Stimulated activated effector memory CD8-positive, alpha-beta T cell treated with anti-CD3 and anti-CD28 coated beads, Interleukin-12 subunit alpha, Interleukin-12 subunit beta, amount 100 ng/mL, for 72 hours (primary cell): ENCODE measurements around the gene ARMC7.

Experiments used
- ATAC-seq: fragments of 150-1000 bp; cut with Tn5 transposase; 2 replicates; pipeline ENCODE4 v1.10.0; 2021
- DNase-seq, 2 donors: peaks; one replicate each; pipeline ENCODE4 v3.0.0; 2021 to 2022; ENCODE audit warnings: low spot score in 2 of 2
- H3K27ac Mint-ChIP-seq: one replicate; pipeline ENCODE4 v1.8.0; 2022; ENCODE audit warnings: mild to moderate bottlenecking, mixed read lengths
- H3K36me3 Mint-ChIP-seq: one replicate; pipeline ENCODE4 v1.8.0; 2022; ENCODE audit warnings: mild to moderate bottlenecking, mixed read lengths
- H3K4me1 Mint-ChIP-seq: one replicate; pipeline ENCODE4 v1.8.0; 2022; ENCODE audit warnings: mixed read lengths
- H3K4me3 Mint-ChIP-seq: one replicate; pipeline ENCODE4 v1.8.0; 2022; ENCODE audit warnings: mild to moderate bottlenecking, mixed read lengths
- H3K9me3 Mint-ChIP-seq: one replicate; pipeline ENCODE4 v1.8.0; 2022; ENCODE audit warnings: mixed read lengths

ARMC7 gene

DNA sequence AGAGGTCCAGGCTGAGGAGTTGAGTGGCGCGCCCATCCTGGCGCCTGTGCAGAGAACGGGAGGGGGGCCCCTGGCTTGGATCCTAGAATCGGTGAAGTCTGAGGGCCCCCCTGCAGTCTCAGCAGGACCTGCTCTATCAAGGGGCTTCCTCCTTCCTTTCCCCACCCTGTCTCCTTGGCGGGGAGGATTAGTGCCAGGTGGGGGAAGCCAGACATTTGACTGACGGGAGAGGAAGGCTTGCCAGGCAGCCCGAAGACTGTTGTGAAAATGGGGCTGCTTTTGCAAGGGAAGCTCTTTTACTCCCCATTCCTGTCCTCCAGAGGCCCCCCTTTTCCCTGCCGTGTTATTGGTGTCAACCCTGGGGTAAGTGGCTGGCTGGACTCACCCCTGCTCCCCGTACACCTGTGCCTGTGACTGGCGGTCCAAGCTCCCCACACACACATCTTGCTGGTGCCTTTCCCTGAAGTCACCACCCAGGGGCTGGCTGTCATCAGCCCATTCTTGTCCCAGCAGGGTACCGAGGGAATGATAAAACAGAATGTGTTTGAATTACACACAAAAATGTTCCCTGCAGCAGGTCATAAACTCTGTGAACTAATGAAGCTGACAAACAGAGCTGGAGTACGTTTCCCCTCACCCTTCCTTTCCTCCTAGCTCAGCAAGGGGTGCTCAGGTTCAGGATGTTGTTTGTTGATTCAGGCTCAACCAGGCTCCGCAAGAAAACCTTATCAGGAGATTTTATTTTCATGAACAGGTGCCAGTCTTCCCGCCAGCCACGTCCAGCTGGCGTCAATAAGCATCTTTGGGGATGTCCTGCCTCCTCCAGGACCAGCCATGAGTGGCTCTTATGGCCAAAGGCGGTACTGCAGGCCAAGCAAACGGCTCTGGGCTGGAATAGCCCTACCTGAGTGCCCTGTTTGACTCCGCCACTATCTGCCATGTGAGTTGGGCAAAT is 4.4 kb upstream of the ARMC7 start:
- peaks cover 14% of the 10 kb centered on the region for H3K4me1 Mint-ChIP-seq
- H3K9me3 Mint-ChIP-seq, result no peaks in the 10 kb centered on the region
- H3K4me3 Mint-ChIP-seq, result no peak overlapping the region
- H3K27ac Mint-ChIP-seq, result no peak overlapping the region
- no peaks in the 10 kb centered on the region for H3K36me3 Mint-ChIP-seq
- no peak for DNase-seq
- no peak for ATAC-seq

DNA sequence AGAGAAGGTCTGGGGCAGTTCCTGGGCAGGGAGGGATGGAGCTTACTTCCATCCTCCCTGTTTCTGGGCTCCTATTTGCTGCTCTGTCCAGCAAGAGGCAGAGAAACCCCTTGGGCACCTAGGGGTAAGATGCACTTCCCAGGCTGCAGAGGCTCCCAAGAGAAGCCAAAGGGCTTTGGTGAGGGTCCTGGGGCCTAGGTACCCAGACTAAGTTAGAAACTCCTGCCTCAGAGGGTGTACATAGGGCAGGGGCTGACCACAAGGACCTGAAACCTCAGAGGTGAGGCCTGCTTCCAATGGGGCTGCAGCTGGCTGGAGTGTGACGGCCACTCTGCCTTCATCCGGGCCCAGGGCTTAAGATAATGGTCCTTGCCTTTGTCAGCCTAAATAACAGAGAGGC is 1.6 kb upstream of the ARMC7 start:
- DNase-seq (no peak), ATAC-seq (no peak)
- no peaks in the 10 kb centered on the region for H3K9me3 Mint-ChIP-seq
- H3K4me1 Mint-ChIP-seq, result peaks cover 27% of the 10 kb centered on the region
- no peak overlapping the region for H3K27ac Mint-ChIP-seq
- H3K4me3 Mint-ChIP-seq, result peak overlapping the region; percentile 79
- peaks cover 7% of the 10 kb centered on the region for H3K36me3 Mint-ChIP-seq

DNA sequence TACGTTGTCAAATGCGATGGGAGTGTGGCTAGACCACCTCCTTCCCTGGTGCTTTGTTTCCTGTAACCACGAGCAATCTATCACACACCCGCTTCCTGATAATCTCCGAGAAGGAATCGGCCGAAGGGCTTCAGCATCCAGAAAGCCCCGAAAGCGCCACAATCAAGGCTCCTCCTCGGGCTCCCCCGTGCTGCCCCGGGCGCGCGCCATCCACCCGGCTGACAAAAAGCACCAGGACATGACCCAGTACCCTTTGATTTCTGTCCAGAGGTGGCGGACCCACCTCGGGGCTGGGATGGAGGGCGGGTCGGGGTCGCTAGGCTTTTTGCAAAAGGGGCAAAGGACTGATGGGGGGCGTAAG is 743 bp upstream of the ARMC7 start:
- ATAC-seq (peak; percentile 12), DNase-seq (peak in 1 of 2 donors; percentile 59)
- Mint-ChIP-seq H3K9me3 (no peaks in the 10 kb centered on the region), H3K27ac (peak overlapping the region; percentile 72), H3K36me3 (peaks cover 14% of the 10 kb centered on the region), H3K4me1 (peaks cover 32% of the 10 kb centered on the region), H3K4me3 (peak overlapping the region; percentile 79)

DNA sequence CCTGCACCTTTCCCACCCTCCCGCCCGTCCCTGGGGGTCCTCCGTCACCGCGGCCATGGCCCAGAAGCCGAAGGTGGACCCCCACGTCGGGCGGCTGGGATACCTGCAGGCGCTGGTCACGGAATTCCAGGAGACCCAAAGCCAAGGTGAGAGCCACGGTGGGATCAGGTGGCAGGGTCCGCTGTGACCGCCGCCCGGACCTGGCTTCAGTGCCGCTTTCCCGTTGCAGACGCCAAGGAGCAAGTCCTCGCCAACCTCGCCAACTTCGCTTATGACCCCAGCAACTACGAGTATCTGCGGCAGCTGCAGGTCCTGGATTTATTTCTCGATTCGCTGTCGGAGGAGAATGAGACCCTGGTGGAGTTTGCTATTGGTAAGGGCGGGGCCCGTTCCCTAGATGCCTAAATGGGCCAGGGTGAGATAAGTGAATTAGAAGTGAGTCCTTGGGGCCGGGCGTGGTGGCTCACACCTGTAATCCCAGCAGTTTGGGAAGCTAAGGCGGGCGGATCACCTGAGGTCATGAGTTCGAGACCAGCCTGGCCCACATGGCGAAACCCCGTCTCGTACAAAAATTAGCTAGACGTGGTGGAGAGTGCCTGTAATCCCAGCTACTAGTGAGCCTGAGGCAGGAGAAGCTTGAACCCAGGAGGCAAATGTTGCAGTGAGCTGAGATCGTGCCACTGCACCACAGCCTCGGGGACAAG is 617 bp downstream of the ARMC7 start:
- H3K27ac Mint-ChIP-seq, result peak overlapping the region; percentile 72
- H3K4me3 Mint-ChIP-seq, result peak overlapping the region; percentile 79
- peaks cover 26% of the 10 kb centered on the region for H3K36me3 Mint-ChIP-seq
- no peak for ATAC-seq
- H3K9me3 Mint-ChIP-seq, result no peaks in the 10 kb centered on the region
- H3K4me1 Mint-ChIP-seq, result peaks cover 45% of the 10 kb centered on the region
- peak in 1 of 2 donors; percentile 59 for DNase-seq

DNA sequence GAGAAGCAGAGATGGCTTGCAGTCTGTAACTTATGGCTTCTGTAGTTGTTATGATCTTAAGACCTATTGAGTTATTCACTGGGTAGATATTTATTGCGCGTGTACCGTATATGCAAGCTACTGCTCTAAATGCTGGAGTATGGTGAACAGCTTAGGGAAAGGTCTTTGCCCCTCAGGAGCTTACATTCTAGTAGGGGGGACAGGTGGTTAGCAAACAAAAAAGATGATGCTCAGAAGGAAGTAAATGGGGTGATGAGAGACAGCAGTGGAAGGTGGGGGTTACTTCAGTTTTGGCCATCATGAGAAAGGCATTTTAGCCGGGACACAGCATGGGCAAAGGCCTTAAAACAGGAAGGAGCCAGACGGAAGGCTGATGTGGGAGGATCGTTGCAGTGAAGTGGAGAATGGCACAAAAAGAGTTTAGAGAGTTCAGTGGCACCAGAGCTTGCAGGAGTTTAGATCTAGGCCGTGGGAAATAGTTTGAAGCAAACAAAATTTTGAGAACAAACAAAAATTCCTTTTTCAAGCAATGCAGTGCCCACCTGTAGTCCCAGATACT is 2.1 kb downstream of the ARMC7 start:
- no peaks in the 10 kb centered on the region for H3K9me3 Mint-ChIP-seq
- ATAC-seq (no peak), DNase-seq (no peak)
- peaks cover 45% of the 10 kb centered on the region for H3K4me1 Mint-ChIP-seq
- peak overlapping the region; percentile 79 for H3K4me3 Mint-ChIP-seq
- peaks cover 26% of the 10 kb centered on the region for H3K36me3 Mint-ChIP-seq
- H3K27ac Mint-ChIP-seq, result peak overlapping the region; percentile 24

DNA sequence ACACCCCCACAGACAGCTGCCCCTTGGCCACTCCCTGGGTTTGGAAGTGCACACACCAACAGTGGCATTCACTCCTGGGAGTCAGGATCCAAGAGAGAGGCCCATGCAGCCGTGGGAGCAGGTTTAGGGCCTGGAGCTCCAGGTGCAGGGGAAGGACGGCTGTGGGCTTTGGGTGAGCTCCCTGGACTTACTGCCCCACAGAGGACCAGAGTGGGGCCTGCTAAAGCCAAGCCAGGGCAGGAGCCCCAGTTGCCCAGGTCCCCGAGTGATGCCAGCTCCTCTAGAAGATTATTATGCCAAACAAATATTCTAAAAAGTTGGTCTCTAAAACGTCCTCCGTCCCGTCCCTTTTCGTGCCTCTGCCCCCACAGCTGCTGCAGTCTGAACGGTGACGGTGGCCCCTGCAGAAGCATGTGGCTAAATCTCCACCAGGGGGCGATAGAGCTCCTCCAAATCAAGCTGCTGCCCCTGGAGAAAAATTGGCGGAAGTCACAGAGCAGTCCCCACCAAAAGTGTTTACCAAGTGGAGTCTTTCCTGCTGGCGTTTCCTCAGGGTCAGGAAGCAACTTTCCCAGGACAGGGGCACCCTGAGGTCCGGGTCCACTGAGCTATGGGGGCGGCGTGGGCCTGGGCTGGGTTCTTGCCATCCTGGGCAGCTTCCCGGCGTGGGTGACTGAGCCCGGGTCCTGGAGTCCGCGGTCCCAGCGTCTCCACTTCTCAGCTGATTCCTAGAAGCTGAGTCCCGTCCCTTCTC is 4.2 kb downstream of the ARMC7 start:
- peak; percentile 81 for ATAC-seq
- Mint-ChIP-seq H3K36me3 (peaks cover 37% of the 10 kb centered on the region), H3K4me3 (peak overlapping the region; percentile 89), H3K4me1 (peaks cover 42% of the 10 kb centered on the region), H3K27ac (peak overlapping the region; percentile 95), H3K9me3 (no peaks in the 10 kb centered on the region)
- DNase-seq, result peak; percentile 84 to 94

DNA sequence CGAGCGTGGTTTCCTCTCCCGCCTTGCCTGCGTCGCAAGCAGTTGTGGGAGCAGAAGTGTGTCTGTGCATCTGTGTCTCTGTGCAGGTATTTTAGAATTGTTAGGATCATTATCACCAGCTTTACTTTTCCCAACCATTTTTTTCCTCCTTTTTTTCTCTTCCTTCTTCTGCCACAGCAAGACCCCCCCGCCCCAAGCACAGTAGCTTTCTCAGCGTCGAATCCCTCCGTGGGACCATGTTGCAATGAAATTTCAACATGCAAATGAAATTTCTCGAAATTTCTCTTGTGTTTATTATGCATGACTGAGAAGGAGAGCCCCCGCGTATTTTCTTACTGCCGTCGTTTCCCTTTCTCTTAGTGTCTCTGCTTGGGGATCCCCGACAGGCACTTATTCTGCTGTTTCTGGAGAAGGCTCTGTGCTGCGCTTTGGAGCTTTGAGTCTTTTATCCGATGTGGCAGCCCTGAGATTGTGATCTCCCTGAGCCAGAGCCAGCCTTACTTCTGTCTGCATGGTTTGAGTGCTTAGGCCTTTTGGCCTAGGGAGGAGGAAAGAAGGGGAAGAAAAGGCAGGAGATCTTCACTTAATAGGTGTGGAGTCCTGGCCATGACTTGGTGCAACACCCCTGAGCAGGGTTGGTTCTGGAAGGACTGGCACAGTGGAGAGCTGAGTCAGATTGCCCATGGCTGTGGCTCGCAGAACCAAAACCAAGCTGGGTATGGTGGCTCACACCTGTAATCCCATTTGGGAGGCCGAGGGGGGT is 5.0 kb downstream of the ARMC7 start:
- peaks cover 37% of the 10 kb centered on the region for H3K36me3 Mint-ChIP-seq
- no peaks in the 10 kb centered on the region for H3K9me3 Mint-ChIP-seq
- no peak for DNase-seq
- peak; percentile 42 for ATAC-seq
- peak overlapping the region; percentile 89 for H3K4me3 Mint-ChIP-seq
- peak overlapping the region; percentile 95 for H3K27ac Mint-ChIP-seq
- H3K4me1 Mint-ChIP-seq, result peaks cover 41% of the 10 kb centered on the region

DNA sequence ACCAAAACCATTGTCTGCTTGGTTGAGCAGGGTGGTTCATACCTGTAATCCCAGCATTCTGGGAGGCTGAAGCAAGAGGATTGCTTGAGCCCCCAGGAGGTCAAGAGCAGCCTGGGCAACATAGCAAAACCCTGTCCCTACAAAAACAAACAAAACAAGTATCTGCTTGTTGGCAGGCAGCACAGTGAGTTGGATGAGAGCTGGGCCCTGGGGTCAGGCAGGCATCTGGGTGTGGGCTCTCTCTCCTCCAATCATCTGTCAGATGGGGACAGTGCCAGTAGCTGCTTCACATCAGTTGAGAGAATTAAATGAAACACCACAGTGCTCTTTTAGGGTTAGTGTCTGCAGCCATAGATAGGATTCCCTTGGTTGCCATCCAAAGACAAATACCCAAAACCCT is 5.8 kb downstream of the ARMC7 start:
- DNase-seq, result no peak
- Mint-ChIP-seq H3K9me3 (no peaks in the 10 kb centered on the region), H3K36me3 (peaks cover 37% of the 10 kb centered on the region), H3K4me3 (no peak overlapping the region), H3K27ac (no peak overlapping the region), H3K4me1 (peaks cover 42% of the 10 kb centered on the region)
- no peak for ATAC-seq

DNA sequence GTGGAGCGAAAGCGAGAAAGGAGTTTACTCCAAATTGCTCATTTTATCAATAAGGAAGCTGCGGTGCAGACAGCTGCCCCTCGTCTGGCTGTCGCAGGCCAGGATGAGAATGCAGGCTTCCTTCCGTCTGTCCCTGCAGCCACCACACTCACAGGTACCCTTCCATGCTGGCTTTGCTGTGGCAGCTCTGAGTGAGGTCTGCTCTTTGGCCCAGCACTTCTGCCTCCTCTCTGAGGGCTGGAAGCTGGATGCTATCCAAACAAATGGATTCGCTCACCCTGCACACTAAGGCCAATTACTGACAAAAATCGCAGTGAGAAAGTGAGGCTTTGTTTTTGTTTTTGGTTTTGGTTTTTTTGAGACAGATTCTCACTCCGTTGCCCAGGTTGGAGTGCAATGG is 7.0 kb downstream of the ARMC7 start:
- ATAC-seq (no peak), DNase-seq (no peak)
- Mint-ChIP-seq H3K27ac (no peak overlapping the region), H3K9me3 (no peaks in the 10 kb centered on the region), H3K4me1 (peaks cover 37% of the 10 kb centered on the region), H3K36me3 (peaks cover 46% of the 10 kb centered on the region), H3K4me3 (no peak overlapping the region)

DNA sequence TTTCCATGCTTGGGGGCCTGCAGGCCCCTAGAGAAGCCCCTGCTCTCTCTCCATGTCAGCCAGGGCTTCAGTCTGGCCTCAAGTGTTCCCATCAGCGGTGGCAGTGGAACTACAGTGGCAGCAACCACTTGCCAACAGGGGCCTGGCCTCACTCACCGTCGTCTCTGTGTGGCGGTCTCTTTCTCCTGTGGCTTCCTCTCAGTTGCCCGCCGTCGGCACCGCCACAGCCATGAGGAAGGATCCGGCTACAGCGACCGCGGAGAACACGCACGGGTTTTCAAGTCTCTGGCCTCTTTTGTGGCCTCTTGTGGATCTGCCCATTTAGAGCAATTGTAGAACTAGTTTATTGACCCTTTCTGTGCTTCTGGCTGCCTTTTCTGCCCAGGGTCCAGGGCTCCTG is 8.5 kb downstream of the ARMC7 start:
- Mint-ChIP-seq H3K4me1 (peaks cover 31% of the 10 kb centered on the region), H3K27ac (peak overlapping the region; percentile 75), H3K9me3 (no peaks in the 10 kb centered on the region), H3K36me3 (peaks cover 43% of the 10 kb centered on the region), H3K4me3 (no peak overlapping the region)
- no peak for DNase-seq
- no peak for ATAC-seq

DNA sequence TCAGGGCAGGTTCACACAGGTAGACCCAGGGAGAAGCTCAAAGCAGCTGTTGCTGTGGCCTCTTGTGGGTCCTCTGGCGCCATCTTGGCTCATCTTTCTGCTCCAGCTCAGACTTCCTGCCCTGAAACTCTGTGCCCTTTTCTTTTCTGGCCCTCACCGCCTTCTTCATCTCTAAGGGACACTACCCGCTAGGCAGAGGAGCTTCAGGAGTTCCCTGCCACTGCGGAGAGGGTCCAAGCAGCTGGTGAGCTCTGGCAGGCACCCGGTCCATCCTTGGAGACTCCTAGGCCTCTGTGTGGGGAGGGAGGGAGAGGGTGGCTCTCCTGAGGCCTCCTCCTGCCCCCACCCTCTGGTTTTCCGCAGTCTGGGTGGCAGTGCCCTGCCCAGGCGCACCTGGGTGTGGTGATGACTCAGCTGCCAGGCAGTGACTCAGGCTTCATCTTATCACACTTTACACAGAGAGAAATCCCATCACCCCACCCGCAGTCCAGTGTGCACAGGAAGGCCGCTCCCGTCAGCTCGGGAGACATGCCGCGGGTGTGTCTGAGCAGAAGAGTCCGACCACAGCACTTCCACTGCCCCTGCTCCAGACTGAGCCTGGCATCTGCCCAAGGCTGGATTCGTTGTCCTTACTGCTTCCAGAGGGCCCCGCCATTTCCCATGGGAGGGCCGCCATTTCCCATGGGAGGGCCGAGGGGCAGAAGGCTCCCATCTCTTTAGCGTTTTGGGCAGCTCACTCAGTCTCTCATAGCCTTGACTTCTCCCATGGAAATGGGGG is 14.5 kb downstream of the ARMC7 start:
- ATAC-seq (peak; percentile 93), DNase-seq (no peak)
- Mint-ChIP-seq H3K27ac (peak overlapping the region; percentile 90), H3K4me1 (peaks cover 31% of the 10 kb centered on the region), H3K4me3 (peak overlapping the region; percentile 42), H3K9me3 (no peaks in the 10 kb centered on the region), H3K36me3 (peaks cover 28% of the 10 kb centered on the region)

DNA sequence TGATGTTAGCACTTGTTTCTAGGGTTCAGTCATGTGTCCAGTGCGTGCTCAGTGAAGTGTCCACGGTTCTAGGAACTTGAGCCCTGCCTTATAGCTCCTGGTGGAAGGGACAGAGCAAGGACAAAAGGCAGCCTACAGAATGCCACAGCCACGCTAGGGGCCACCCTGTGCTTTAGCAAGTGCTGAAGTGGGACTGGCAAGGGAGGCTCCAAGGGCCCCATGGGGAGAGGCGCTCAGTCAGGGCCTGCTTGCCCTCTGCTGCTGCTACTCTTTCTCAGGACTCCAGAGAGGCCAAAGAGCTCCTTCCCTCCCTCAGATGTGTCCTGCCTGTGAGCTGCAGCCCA is 15.0 kb downstream of the ARMC7 start:
- Mint-ChIP-seq H3K27ac (peak overlapping the region; percentile 90), H3K4me1 (peaks cover 36% of the 10 kb centered on the region), H3K4me3 (no peak overlapping the region), H3K36me3 (peaks cover 34% of the 10 kb centered on the region), H3K9me3 (no peaks in the 10 kb centered on the region)
- ATAC-seq (no peak), DNase-seq (no peak)

DNA sequence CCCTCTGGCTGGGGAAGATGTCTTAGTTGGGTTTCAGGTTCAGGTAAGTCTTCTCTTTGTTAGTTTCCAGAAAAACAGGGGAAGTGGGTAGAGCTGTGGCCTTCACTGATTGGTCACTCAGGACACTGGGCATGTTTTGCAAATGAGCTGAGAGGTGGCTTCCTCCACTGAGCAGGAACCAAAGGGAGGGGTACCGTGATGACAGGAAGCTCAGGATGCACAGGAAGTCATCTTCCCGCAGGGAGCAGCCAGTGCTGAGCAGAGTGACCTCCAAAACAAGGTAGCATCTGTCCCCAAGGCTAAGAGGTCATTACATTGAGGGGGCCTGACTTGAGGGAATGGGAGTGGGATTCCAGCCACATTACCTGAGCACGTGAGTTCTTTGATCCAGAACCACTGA is 16.2 kb downstream of the ARMC7 start:
- Mint-ChIP-seq H3K36me3 (peaks cover 39% of the 10 kb centered on the region), H3K4me1 (peaks cover 40% of the 10 kb centered on the region), H3K4me3 (no peak overlapping the region), H3K9me3 (no peaks in the 10 kb centered on the region), H3K27ac (peak overlapping the region; percentile 69)
- DNase-seq (no peak), ATAC-seq (no peak)

DNA sequence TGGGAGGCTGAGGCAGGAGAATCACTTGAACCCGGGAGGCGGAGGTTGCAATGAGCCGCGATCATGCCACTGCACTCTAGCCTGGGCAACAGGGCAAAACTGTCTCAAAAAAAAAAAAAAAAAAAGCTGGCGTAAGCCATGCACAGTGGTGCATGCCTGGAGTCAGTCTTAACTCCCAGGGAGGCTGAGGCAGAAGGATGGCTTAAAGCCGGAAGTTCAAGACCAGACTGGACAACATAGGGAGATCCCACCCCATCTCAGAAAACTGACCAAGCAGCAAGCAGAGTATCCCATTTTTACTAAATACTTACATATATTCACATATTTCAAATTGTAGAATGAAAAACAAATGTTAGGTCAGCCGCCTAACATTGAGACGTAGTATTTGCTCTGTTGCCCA is 17.2 kb downstream of the ARMC7 start:
- Mint-ChIP-seq H3K4me3 (no peak overlapping the region), H3K36me3 (peaks cover 30% of the 10 kb centered on the region), H3K27ac (no peak overlapping the region), H3K9me3 (no peaks in the 10 kb centered on the region), H3K4me1 (peaks cover 40% of the 10 kb centered on the region)
- DNase-seq (no peak), ATAC-seq (no peak)
